Glomerular visceral epithelial cell (primary cell): ENCODE results near the gene PFN4.
A peak's percentile ranks its signal among the peaks of the same experiment; 100 is the strongest.

Source experiments
- DNase-seq: peaks from one replicate; pipeline ENCODE4 v3.0.0-alpha.2; 2016; ENCODE audit errors: extremely low spot score

The PFN4 gene

GRCh38 chr2:24077879-24078278 is 45.3 kb downstream of the PFN4 start:
- DNase-seq = no peak

DNA sequence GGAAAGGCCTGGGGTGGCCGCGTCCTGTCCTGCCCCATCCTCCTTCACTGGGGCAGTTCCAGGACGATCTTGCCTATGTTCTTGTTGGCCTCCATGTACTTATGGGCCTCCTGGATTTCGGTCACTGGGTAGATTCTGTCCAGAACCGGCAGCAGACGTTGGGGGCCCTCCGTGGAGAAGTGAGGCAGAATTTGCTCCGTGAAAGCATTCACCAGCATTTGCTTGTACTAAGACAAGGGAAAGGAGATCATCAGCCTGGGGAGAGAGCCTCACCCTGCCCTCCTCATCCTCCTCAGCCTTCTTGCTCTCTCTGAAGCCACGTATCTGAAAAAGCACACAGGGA is 45.6 kb downstream of the PFN4 start:
- DNase-seq = no peak

GRCh38 chr2:24076849-24077534 is 46.1 kb downstream of the PFN4 start:
- DNase-seq = peak; percentile 16

- DNase-seq = peak; percentile 98
Measured at GRCh38 chr2:24075915-24076848, 47.0 kb downstream of the PFN4 start, which contains the start of gene SF3B6. Gene SF3B6 (minus strand): TSS chr2:24076326. CDS start chr2:24076229, 97 bp downstream.

DNA sequence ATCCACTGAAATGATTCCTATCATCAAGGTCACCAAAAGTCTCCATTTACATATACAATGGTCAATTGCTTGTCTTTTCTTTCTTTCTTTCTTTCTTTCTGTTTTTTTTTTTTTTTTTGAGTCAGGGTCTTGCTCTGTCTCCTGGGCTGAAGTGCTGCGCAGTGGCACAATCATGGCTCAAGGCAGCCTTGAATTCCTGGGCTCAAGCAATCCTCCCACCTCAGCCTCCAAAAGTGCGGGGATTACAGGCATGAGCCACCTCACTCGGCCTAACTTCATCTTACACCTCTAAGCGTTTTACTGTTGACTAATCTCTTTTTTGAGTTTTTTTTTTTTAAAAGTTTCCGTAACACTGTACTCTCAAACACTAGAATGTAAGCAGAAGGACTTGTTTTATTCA is 47.9 kb downstream of the PFN4 start:
- no peak for DNase-seq

DNA sequence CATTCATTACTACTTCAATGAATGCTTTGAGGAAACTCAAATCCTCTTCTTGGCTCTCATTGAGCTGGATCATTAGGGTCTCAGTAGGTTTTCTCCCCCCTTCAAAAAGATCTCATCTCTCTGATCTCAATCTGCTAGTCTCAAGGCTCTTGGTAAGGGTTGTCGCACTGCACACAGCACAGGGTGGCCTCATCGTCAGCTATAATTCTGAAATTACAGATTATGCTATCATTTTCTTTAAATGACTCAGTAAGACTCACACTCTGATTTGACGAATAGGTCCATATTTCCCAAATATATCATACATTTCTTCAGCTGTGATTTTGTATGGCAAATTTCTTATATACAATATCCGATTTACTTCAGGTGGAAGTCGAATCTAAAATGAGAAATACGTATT is 49.3 kb downstream of the PFN4 start:
- DNase-seq = no peak

GRCh38 chr2:24072259-24072658 is 50.9 kb downstream of the PFN4 start:
- no peak for DNase-seq

DNA sequence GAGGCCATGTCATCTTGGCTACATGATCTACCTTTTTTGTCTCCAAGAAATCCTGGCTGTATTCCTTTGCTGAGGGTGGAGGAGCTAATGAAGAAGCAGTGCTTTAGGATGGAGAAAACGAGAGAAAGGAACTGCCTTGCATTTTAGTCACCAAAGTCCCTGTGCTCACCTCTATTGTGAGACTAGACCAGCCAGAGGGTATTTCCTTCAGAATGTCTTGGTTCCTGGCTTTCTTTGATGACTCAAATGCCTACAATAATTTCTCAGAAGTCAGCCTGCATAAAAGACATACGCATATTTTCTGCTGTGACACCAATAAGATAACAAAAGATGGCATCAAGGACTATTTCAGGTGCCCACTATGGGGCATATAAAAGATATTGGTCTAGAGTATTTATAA is 57.8 kb downstream of the PFN4 start:
- DNase-seq = no peak
